ENCODE results near the gene SCN4A. TPM values are rescaled to one million over a fixed set of nuclear protein-coding genes. Genes with fewer than 3 reads are reported as not detected.

The SCN4A gene
- total RNA-seq, 2 experiments from 2014 or later = 0.33 to 0.75 TPM

- H3K4me3 Mint-ChIP-seq = no peak overlapping the region
- intact Hi-C loops (cut with micrococcal nuclease) = no loop called here
- no peaks in the 10 kb centered on the region for H3K27me3 Mint-ChIP-seq
- H3K27ac Mint-ChIP-seq = no peak overlapping the region
- peaks cover 14% of the 10 kb centered on the region for H3K4me1 Mint-ChIP-seq (ENCODE audit: low read depth)
- H3K36me3 Mint-ChIP-seq = no peaks in the 10 kb centered on the region
- no peaks in the 10 kb centered on the region for H3K9me3 Mint-ChIP-seq
- no peak for DNase-seq
- CTCF ChIA-PET = no interaction called here
- POLR2A ChIA-PET = no interaction called here
Observed at GRCh38 chr17:63948521-63948920, 24.2 kb downstream of the SCN4A start.

- DNase-seq = no peak
- ChIA-PET POLR2A (interaction anchor here (2.1 kb wide), 1 partner anchor 16 kb away, joined by 11 read pairs; the partner anchor contains the start of gene CD79B), CTCF (interaction anchor here (0.7 to 2.9 kb wide), 10 partner anchors 17 to 186 kb away, joined by 3 to 92 read pairs (median 25); partner anchors contain the start of genes CSHL1 and GH1)
- Mint-ChIP-seq H3K27ac (no peak overlapping the region), H3K4me1 (ENCODE audit: low read depth) (peaks cover 14% of the 10 kb centered on the region), H3K9me3 (no peaks in the 10 kb centered on the region), H3K27me3 (no peaks in the 10 kb centered on the region), H3K36me3 (no peaks in the 10 kb centered on the region), H3K4me3 (no peak overlapping the region)
- intact Hi-C loops (cut with micrococcal nuclease) = loop anchor here (2.0 kb wide), 2 partner anchors 19 to 29 kb away; partner anchors contain the start of gene GH1
Observed at GRCh38 chr17:63947711-63948330, 24.9 kb downstream of the SCN4A start.

- H3K4me1 Mint-ChIP-seq (ENCODE audit: low read depth) = peaks cover 14% of the 10 kb centered on the region
- peak; percentile 77 for DNase-seq
- intact Hi-C loops (cut with micrococcal nuclease) = loop anchor here (1.0 to 2.0 kb wide), 3 partner anchors 14 to 28 kb away; partner anchors contain the start of genes CD79B and GH1
- H3K9me3 Mint-ChIP-seq = no peaks in the 10 kb centered on the region
- no peaks in the 10 kb centered on the region for H3K27me3 Mint-ChIP-seq
- peak overlapping the region; percentile 75 for H3K27ac Mint-ChIP-seq
- POLR2A ChIA-PET = interaction anchor here (0.9 to 2.1 kb wide), 5 partner anchors 15 to 199 kb away, joined by 4 to 11 read pairs (median 7); partner anchors contain the start of genes CD79B and ICAM2
- H3K36me3 Mint-ChIP-seq = no peaks in the 10 kb centered on the region
- CTCF ChIA-PET = interaction anchor here (0.6 to 2.9 kb wide), 57 partner anchors 8 to 543 kb away, joined by 3 to 92 read pairs (median 6); partner anchors contain the start of genes CD79B, CSHL1, ERN1 and GH1
- peak overlapping the region; percentile 53 for H3K4me3 Mint-ChIP-seq
Observed at GRCh38 chr17:63946440-63947363, 26.0 kb downstream of the SCN4A start.

GRCh38 chr17:63945784-63946439 is 26.8 kb downstream of the SCN4A start:
- H3K4me1 Mint-ChIP-seq (ENCODE audit: low read depth) = peaks cover 14% of the 10 kb centered on the region
- H3K36me3 Mint-ChIP-seq = no peaks in the 10 kb centered on the region
- POLR2A ChIA-PET = interaction anchor here (0.9 to 2.1 kb wide), 5 partner anchors 14 to 200 kb away, joined by 4 to 11 read pairs (median 7); partner anchors contain the start of genes CD79B and ICAM2
- H3K27ac Mint-ChIP-seq = no peak overlapping the region
- DNase-seq = no peak
- intact Hi-C loops (cut with micrococcal nuclease) = loop anchor here (1.0 to 2.0 kb wide), 3 partner anchors 14 to 27 kb away; partner anchors contain the start of genes CD79B and GH1
- no peaks in the 10 kb centered on the region for H3K9me3 Mint-ChIP-seq
- H3K4me3 Mint-ChIP-seq = no peak overlapping the region
- CTCF ChIA-PET = interaction anchor here (0.5 to 2.9 kb wide), 56 partner anchors 8 to 544 kb away, joined by 3 to 92 read pairs (median 6); partner anchors contain the start of genes CD79B, CSHL1, ERN1 and GH1
- H3K27me3 Mint-ChIP-seq = no peaks in the 10 kb centered on the region

GRCh38 chr17:63944736-63945499 is 27.8 kb downstream of the SCN4A start:
- ChIA-PET CTCF (interaction anchor here (1.5 to 2.9 kb wide), 8 partner anchors 12 to 250 kb away, joined by 5 to 92 read pairs (median 24); partner anchors contain the start of genes CSHL1 and GH1), POLR2A (no interaction called here)
- no peak for DNase-seq
- Mint-ChIP-seq H3K4me3 (no peak overlapping the region), H3K4me1 (ENCODE audit: low read depth) (peaks cover 14% of the 10 kb centered on the region), H3K9me3 (no peaks in the 10 kb centered on the region), H3K36me3 (no peaks in the 10 kb centered on the region), H3K27me3 (no peaks in the 10 kb centered on the region), H3K27ac (no peak overlapping the region)
- intact Hi-C loops (cut with micrococcal nuclease) = no loop called here

- POLR2A ChIA-PET = no interaction called here
Observed at GRCh38 chr17:63943745-63944144, 29.0 kb downstream of the SCN4A start.

GRCh38 chr17:63942309-63942985 is 30.3 kb downstream of the SCN4A start:
- intact Hi-C loops (cut with micrococcal nuclease) = no loop called here
- Mint-ChIP-seq H3K27me3 (no peaks in the 10 kb centered on the region), H3K4me3 (no peak overlapping the region), H3K36me3 (no peaks in the 10 kb centered on the region), H3K9me3 (no peaks in the 10 kb centered on the region), H3K4me1 (ENCODE audit: low read depth) (peaks cover 16% of the 10 kb centered on the region), H3K27ac (no peak overlapping the region)
- ChIA-PET CTCF (interaction anchor here (1.2 kb wide), 1 partner anchor 10 kb away, joined by 3 read pairs; the partner anchor contains the start of gene CD79B), POLR2A (no interaction called here)
- no peak for DNase-seq

More at GRCh38 chr17:63943745-63944144, 29.0 kb downstream of the SCN4A start:
- H3K27ac Mint-ChIP-seq = peak overlapping the region; percentile 24
- CTCF ChIA-PET = no interaction called here
- H3K4me3 Mint-ChIP-seq = no peak overlapping the region
- no peaks in the 10 kb centered on the region for H3K27me3 Mint-ChIP-seq
- intact Hi-C loops (cut with micrococcal nuclease) = no loop called here
- no peak for DNase-seq
- H3K4me1 Mint-ChIP-seq (ENCODE audit: low read depth) = peaks cover 16% of the 10 kb centered on the region
- no peaks in the 10 kb centered on the region for H3K9me3 Mint-ChIP-seq
- no peaks in the 10 kb centered on the region for H3K36me3 Mint-ChIP-seq

- CTCF ChIA-PET = interaction anchor here (1.2 kb wide), 1 partner anchor 10 kb away, joined by 3 read pairs; the partner anchor contains the start of gene CD79B
- peaks cover 15% of the 10 kb centered on the region for H3K4me1 Mint-ChIP-seq (ENCODE audit: low read depth)
- H3K9me3 Mint-ChIP-seq = no peaks in the 10 kb centered on the region
- POLR2A ChIA-PET = no interaction called here
- H3K27ac Mint-ChIP-seq = no peak overlapping the region
- H3K27me3 Mint-ChIP-seq = no peaks in the 10 kb centered on the region
- DNase-seq = no peak
- H3K36me3 Mint-ChIP-seq = no peaks in the 10 kb centered on the region
- H3K4me3 Mint-ChIP-seq = no peak overlapping the region
- intact Hi-C loops (cut with micrococcal nuclease) = no loop called here
Observed at GRCh38 chr17:63941751-63942150, 31.0 kb downstream of the SCN4A start.

GRCh38 chr17:63941162-63941561 is 31.6 kb downstream of the SCN4A start:
- ChIA-PET CTCF (no interaction called here), POLR2A (no interaction called here)
- Mint-ChIP-seq H3K4me3 (no peak overlapping the region), H3K27me3 (no peaks in the 10 kb centered on the region), H3K27ac (no peak overlapping the region), H3K4me1 (ENCODE audit: low read depth) (peaks cover 10% of the 10 kb centered on the region), H3K36me3 (no peaks in the 10 kb centered on the region), H3K9me3 (no peaks in the 10 kb centered on the region)
- intact Hi-C loops (cut with micrococcal nuclease) = no loop called here
- DNase-seq = no peak

GRCh38 chr17:63940584-63940983 is 32.1 kb downstream of the SCN4A start:
- H3K4me1 Mint-ChIP-seq (ENCODE audit: low read depth) = peaks cover 4% of the 10 kb centered on the region
- ChIA-PET CTCF (interaction anchor here (0.5 to 1.2 kb wide), 3 partner anchors 10 to 70 kb away, joined by 3 to 5 read pairs (median 3); no protein-coding TSS in a partner anchor), POLR2A (no interaction called here)
- H3K27ac Mint-ChIP-seq = no peak overlapping the region
- no peak for DNase-seq
- H3K9me3 Mint-ChIP-seq = no peaks in the 10 kb centered on the region
- no peaks in the 10 kb centered on the region for H3K27me3 Mint-ChIP-seq
- intact Hi-C loops (cut with micrococcal nuclease) = no loop called here
- no peaks in the 10 kb centered on the region for H3K36me3 Mint-ChIP-seq
- H3K4me3 Mint-ChIP-seq = no peak overlapping the region

Measured in activated CD4-positive, alpha-beta memory T cell treated with anti-CD3 and anti-CD28 coated beads for 36 hours (primary cell).